HepG2 (cell line): ENCODE data around the gene HSDL1. TPM values are rescaled to one million over a fixed set of nuclear protein-coding genes. Genes with fewer than 3 reads are reported as not detected.

Experiments
- BRCA1 ChIP-seq: sonication (generic); formaldehyde crosslinking; IDR thresholded peaks from 2 replicates; pipeline ENCODE4 v1.4.0; 2020; ENCODE audit warnings: missing genetic modification reagents
- HOXA5 ChIP-seq: sonication (generic); formaldehyde crosslinking; IDR thresholded peaks from 2 replicates; pipeline ENCODE4 v1.4.0; 2020; ENCODE audit warnings: missing genetic modification reagents
- KAT2B ChIP-seq: fragments of 150-350 bp; IDR thresholded peaks from 2 replicates; pipeline ENCODE4 v1.6.1; 2014; ENCODE audit warnings: low read depth, low read length, borderline replicate concordance
- NKX3-1 ChIP-seq: sonication (generic); formaldehyde crosslinking; IDR thresholded peaks from 2 replicates; pipeline ENCODE4 v1.5.0; 2020; ENCODE audit warnings: missing genetic modification reagents
- SIN3B ChIP-seq: fragments of 150-350 bp; IDR thresholded peaks from 2 replicates; pipeline ENCODE4 v1.6.1; 2014; ENCODE audit warnings: low read length
- XBP1 ChIP-seq: sonication (generic); formaldehyde crosslinking; IDR thresholded peaks from 2 replicates; pipeline ENCODE4 v1.5.0; 2020; ENCODE audit warnings: missing genetic modification reagents
- ZNF160 ChIP-seq: sonication (generic); formaldehyde crosslinking; IDR thresholded peaks from 2 replicates; pipeline ENCODE4 v1.8.0; 2022; ENCODE audit warnings: mild to moderate bottlenecking, inconsistent platforms, missing genetic modification reagents
- ZNF20 ChIP-seq: sonication (generic); formaldehyde crosslinking; IDR thresholded peaks from 2 replicates; pipeline ENCODE4 v1.4.0; 2020; ENCODE audit warnings: mild to moderate bottlenecking, moderate library complexity, missing genetic modification reagents
- ZNF232 ChIP-seq: sonication (generic); formaldehyde crosslinking; IDR thresholded peaks from 2 replicates; pipeline ENCODE4 v1.4.0; 2020; ENCODE audit warnings: missing genetic modification reagents, borderline replicate concordance
- ZNF263 ChIP-seq: sonication (generic); formaldehyde crosslinking; IDR thresholded peaks from 2 replicates; pipeline ENCODE4 v1.4.0; 2020; ENCODE audit warnings: missing genetic modification reagents
- ZNF629 ChIP-seq: sonication (generic); formaldehyde crosslinking; conservative IDR thresholded peaks from 2 replicates; pipeline ENCODE4 v1.5.0; 2020; ENCODE audit warnings: missing genetic modification reagents
- ZNF720 ChIP-seq: sonication (generic); formaldehyde crosslinking; IDR thresholded peaks from 2 replicates; pipeline ENCODE4 v1.4.0; 2020; ENCODE audit warnings: missing genetic modification reagents
- ZNF777 ChIP-seq: sonication (generic); formaldehyde crosslinking; IDR thresholded peaks from 2 replicates; pipeline ENCODE4 v1.4.0; 2020; ENCODE audit warnings: missing genetic modification reagents
- ZSCAN12 ChIP-seq: sonication (generic); formaldehyde crosslinking; IDR thresholded peaks from 2 replicates; pipeline ENCODE4 v1.9.0; 2021; ENCODE audit warnings: mild to moderate bottlenecking, missing genetic modification reagents
- polyA plus RNA-seq, 8 experiments: library from polyadenylated mRNA; depleted of rRNA in 3 of 8; stranded (reverse) in 7 of 8; unstranded in 1 of 8; fragments of >200 nt; fragmentation: Illumina TruSeq in 4 of 8; extraction: Trizol in 4 of 8; gene quantifications; 2 replicates each; pipeline versions ENCODE4 v1.2.1 to v1.2.3, GENCODE V29; 2011 to 2016; ENCODE audit warnings: low read depth in 4 of 8, missing spikeins in 1 of 8, mixed read lengths in 1 of 8; ENCODE audit not compliant: insufficient read depth in 1 of 8
- total RNA-seq, 5 experiments: library from RNA; depleted of rRNA; stranded (reverse); fragments of >200 nt; fragmentation: Illumina TruSeq; extraction: Trizol; gene quantifications; 2 replicates each; pipeline ENCODE4 v1.2.3, GENCODE V29; 2016; ENCODE audit warnings: low read depth in 1 of 5
- TF ChIP-seq, protein P1 (sequence below), 2 experiments: sonication (generic) in 1 of 2; formaldehyde crosslinking in 1 of 2; IDR thresholded peaks; 2 replicates each; pipeline versions ENCODE4 v1.6.1 to v1.9.0; 2014 to 2022; ENCODE audit warnings: antibody characterized with exemption in 1 of 2, borderline replicate concordance in 1 of 2, inconsistent platforms in 1 of 2, low read depth in 1 of 2, missing genetic modification reagents in 1 of 2
- TF ChIP-seq, protein P2 (sequence below): sonication (generic); formaldehyde crosslinking; IDR thresholded peaks from 2 replicates; pipeline ENCODE4 v1.4.0; 2020; ENCODE audit warnings: mild to moderate bottlenecking, missing genetic modification reagents
- TF ChIP-seq, protein P3 (sequence below): sonication (generic); formaldehyde crosslinking; IDR thresholded peaks from 2 replicates; pipeline ENCODE4 v1.4.0; 2020; ENCODE audit warnings: missing genetic modification reagents

The HSDL1 gene
- total and polyA plus RNA-seq, 2 of the 13 experiments (the other 11 are each of a cell fraction or from before 2014, with no cell fraction given), result 49.2 to 49.7 TPM

DNA sequence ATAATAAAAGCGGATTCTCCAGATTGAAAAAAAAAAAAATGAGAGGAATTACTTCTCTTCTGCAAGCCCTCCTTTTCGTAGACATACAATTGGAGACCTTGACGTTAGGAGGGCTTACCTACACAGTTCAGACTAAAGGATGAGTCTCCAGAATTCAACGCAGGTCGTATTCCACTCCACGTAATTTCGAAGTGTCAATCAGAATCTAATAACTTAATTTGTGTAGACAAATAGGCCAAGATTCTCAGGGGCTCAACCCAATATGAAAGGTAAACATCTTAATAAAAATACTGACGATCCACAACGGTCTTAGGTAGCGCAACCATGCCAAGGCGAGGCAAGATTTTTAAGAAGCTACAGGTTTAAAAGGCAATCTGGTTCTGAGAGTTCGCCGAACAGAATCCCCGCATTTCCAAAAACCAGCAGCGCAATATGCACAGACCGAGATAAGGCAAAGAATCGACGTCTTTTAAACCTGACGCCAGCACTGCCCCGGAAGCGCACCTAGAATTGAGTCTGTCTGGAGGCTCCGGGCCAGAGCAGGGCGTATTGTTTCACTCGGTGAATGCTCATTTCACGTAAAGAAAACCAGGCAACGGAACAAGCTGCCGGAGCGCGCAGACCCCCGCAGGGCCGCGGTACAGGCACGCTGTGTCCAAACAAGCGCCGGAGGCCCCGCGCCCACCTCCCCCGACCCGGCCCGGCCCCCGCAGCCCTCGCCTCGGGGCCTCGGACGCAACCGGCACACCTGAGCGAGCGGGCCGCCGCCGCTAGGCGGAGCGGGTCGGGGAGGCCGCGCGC, 28.9 kb downstream of the HSDL1 start (continued):
- TF ChIP-seq, protein P1, sequence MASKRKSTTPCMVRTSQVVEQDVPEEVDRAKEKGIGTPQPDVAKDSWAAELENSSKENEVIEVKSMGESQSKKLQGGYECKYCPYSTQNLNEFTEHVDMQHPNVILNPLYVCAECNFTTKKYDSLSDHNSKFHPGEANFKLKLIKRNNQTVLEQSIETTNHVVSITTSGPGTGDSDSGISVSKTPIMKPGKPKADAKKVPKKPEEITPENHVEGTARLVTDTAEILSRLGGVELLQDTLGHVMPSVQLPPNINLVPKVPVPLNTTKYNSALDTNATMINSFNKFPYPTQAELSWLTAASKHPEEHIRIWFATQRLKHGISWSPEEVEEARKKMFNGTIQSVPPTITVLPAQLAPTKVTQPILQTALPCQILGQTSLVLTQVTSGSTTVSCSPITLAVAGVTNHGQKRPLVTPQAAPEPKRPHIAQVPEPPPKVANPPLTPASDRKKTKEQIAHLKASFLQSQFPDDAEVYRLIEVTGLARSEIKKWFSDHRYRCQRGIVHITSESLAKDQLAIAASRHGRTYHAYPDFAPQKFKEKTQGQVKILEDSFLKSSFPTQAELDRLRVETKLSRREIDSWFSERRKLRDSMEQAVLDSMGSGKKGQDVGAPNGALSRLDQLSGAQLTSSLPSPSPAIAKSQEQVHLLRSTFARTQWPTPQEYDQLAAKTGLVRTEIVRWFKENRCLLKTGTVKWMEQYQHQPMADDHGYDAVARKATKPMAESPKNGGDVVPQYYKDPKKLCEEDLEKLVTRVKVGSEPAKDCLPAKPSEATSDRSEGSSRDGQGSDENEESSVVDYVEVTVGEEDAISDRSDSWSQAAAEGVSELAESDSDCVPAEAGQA (IDR thresholded peaks at IDR 0.05; ENCODE audit: low read depth), result no peak
- TF ChIP-seq, protein P1 (CRISPR knock-in tag; IDR thresholded peaks at IDR 0.05; ENCODE audit: borderline replicate concordance), result 0 out of 2 replicates have a peak, but pooled peaks have one; percentile 71
- TF ChIP-seq ZNF777 (CRISPR knock-in tag) (peak; percentile 18; the same call in 1 of the 2 replicates), ZSCAN12 (peak; percentile 47; the same call in 1 of the 2 replicates), ZNF160 (CRISPR knock-in tag) (0 out of 2 replicates have a peak, but pooled peaks have one; percentile 24), NKX3-1 (CRISPR knock-in tag) (peak; percentile 87; the same call in 1 of the 2 replicates), ZNF720 (CRISPR knock-in tag) (no peak), SIN3B (0 out of 2 replicates have a peak, but pooled peaks have one; percentile 38), XBP1 (CRISPR knock-in tag) (peak; percentile 51; the same call in 1 of the 2 replicates), BRCA1 (peak; percentile 82; the same call in 1 of the 2 replicates), ZNF20 (0 out of 2 replicates have a peak, but pooled peaks have one; percentile 65), ZNF629 (CRISPR knock-in tag) (0 out of 2 replicates have a peak, but pooled peaks have one; percentile 17), ZNF232 (CRISPR knock-in tag) (peak; percentile 79; the same call in 1 of the 2 replicates), HOXA5 (CRISPR knock-in tag) (0 out of 2 replicates have a peak, but pooled peaks have one; percentile 62), KAT2B (no peak), ZNF263 (CRISPR knock-in tag) (peak; percentile 49)
- TF ChIP-seq, protein P2, sequence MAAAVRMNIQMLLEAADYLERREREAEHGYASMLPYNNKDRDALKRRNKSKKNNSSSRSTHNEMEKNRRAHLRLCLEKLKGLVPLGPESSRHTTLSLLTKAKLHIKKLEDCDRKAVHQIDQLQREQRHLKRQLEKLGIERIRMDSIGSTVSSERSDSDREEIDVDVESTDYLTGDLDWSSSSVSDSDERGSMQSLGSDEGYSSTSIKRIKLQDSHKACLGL (CRISPR knock-in tag), result no peak
- TF ChIP-seq, protein P3, sequence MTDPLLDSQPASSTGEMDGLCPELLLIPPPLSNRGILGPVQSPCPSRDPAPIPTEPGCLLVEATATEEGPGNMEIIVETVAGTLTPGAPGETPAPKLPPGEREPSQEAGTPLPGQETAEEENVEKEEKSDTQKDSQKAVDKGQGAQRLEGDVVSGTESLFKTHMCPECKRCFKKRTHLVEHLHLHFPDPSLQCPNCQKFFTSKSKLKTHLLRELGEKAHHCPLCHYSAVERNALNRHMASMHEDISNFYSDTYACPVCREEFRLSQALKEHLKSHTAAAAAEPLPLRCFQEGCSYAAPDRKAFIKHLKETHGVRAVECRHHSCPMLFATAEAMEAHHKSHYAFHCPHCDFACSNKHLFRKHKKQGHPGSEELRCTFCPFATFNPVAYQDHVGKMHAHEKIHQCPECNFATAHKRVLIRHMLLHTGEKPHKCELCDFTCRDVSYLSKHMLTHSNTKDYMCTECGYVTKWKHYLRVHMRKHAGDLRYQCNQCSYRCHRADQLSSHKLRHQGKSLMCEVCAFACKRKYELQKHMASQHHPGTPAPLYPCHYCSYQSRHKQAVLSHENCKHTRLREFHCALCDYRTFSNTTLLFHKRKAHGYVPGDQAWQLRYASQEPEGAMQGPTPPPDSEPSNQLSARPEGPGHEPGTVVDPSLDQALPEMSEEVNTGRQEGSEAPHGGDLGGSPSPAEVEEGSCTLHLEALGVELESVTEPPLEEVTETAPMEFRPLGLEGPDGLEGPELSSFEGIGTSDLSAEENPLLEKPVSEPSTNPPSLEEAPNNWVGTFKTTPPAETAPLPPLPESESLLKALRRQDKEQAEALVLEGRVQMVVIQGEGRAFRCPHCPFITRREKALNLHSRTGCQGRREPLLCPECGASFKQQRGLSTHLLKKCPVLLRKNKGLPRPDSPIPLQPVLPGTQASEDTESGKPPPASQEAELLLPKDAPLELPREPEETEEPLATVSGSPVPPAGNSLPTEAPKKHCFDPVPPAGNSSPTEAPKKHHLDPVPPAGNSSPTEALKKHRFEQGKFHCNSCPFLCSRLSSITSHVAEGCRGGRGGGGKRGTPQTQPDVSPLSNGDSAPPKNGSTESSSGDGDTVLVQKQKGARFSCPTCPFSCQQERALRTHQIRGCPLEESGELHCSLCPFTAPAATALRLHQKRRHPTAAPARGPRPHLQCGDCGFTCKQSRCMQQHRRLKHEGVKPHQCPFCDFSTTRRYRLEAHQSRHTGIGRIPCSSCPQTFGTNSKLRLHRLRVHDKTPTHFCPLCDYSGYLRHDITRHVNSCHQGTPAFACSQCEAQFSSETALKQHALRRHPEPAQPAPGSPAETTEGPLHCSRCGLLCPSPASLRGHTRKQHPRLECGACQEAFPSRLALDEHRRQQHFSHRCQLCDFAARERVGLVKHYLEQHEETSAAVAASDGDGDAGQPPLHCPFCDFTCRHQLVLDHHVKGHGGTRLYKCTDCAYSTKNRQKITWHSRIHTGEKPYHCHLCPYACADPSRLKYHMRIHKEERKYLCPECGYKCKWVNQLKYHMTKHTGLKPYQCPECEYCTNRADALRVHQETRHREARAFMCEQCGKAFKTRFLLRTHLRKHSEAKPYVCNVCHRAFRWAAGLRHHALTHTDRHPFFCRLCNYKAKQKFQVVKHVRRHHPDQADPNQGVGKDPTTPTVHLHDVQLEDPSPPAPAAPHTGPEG (CRISPR knock-in tag), result 0 out of 2 replicates have a peak, but pooled peaks have one; percentile 49
